ENCODE data around the gene TTI1. TPM values are rescaled to one million over a fixed set of nuclear protein-coding genes. Genes with fewer than 3 reads are reported as not detected.

The TTI1 gene
- total and polyA plus RNA-seq, 9 of the 15 experiments (the other 6 are each of a cell fraction or from before 2014, with no cell fraction given): 9.8 to 55.1 (median 39.4) TPM

- intact Hi-C loops (cut with micrococcal nuclease): no loop called here
- CTCF ChIA-PET (ENCODE audit: low intra/inter-chr PET ratio): no interaction called here
- H3K27ac ChIP-seq (ENCODE audit: extremely low read depth, low read depth, low read length): no peak overlapping the region
- in situ Hi-C loops (cut with MboI): no loop called here
- no peaks in the 10 kb centered on the region for H3K9me1 ChIP-seq (ENCODE audit: control insufficient read depth, insufficient read depth, low read length)
- no TSS peak for BruUV-seq (replicated peaks)
- ATAC-seq (no peak), FAIRE-seq (no peak), DNase-seq (ENCODE audit: extremely low read depth in 1 of 4, low spot score in 3 of 4) (no peak)
- 100% methylated on average over 7 of the region's 7 CpGs for WGBS (ENCODE audit: insufficient coverage, low coverage, missing lambda C conversion rate)
- H3K79me2 ChIP-seq (ENCODE audit: control insufficient read depth, insufficient read depth, low read length): no peaks in the 10 kb centered on the region
- no peaks in the 10 kb centered on the region for H3K27me3 ChIP-seq (ENCODE audit: control insufficient read depth in 2 of 2, insufficient read depth in 2 of 2, low read length in 2 of 2)
- no peak overlapping the region for H2AFZ ChIP-seq (ENCODE audit: low read depth, low read length)
- no peak overlapping the region for H3K4me3 ChIP-seq
- TF ChIP-seq HES1 (IDR thresholded peaks at IDR 0.05; ENCODE audit: low read depth) (no peak), IRF1 (CRISPR knock-in tag; IDR thresholded peaks at IDR 0.05; ENCODE audit: borderline replicate concordance) (no peak), NR2C1 (IDR thresholded peaks at IDR 0.05) (no peak), NR2C1 (tag; IDR thresholded peaks at IDR 0.05) (no peak), PKNOX1 (IDR thresholded peaks at IDR 0.05) (no peak), SLC30A9 (CRISPR knock-in tag; IDR thresholded peaks at IDR 0.05) (no peak), ZEB2 (IDR thresholded peaks at IDR 0.05) (no peak), PHF20 (IDR thresholded peaks at IDR 0.05; ENCODE audit: partially characterized antibody) (no peak), TCF7L2 (IDR thresholded peaks at IDR 0.05; ENCODE audit: low read depth, low read length) (no peak), U2AF1 (optimal IDR thresholded peaks at IDR 0.05; ENCODE audit: low read depth, low read length) (no peak), NKRF (IDR thresholded peaks at IDR 0.05; ENCODE audit: borderline replicate concordance) (no peak), ZBTB8A (IDR thresholded peaks at IDR 0.05; ENCODE audit: partially characterized antibody) (no peak), ZNF282 (CRISPR knock-in tag; IDR thresholded peaks at IDR 0.05) (no peak), RFX5 (IDR thresholded peaks at IDR 0.05; ENCODE audit: low read depth, low read length) (no peak), CEBPB (tag; IDR thresholded peaks at IDR 0.05) (no peak), MXI1 (IDR thresholded peaks at IDR 0.05; ENCODE audit: low read depth, low read length) (no peak), FOXJ3 (CRISPR knock-in tag; IDR thresholded peaks at IDR 0.05) (no peak), PRMT5 (CRISPR knock-in tag; IDR thresholded peaks at IDR 0.05) (no peak)
- H3K9me3 ChIP-seq (replicated peaks; ENCODE audit: control insufficient read depth, insufficient read depth, low read depth, low read length): no peaks in the 10 kb centered on the region
- H3K4me2 ChIP-seq (ENCODE audit: insufficient read depth, low read length): no peak overlapping the region
- no peak overlapping the region for H3K9ac ChIP-seq (ENCODE audit: insufficient read depth in 1 of 2, low read depth in 2 of 2, low read length in 2 of 2)
- peaks cover 98% of the 10 kb centered on the region for H3K36me3 ChIP-seq (ENCODE audit: control insufficient read depth, insufficient read depth, low read length)
- H4K20me1 ChIP-seq (replicated peaks; ENCODE audit: control insufficient read depth, insufficient read depth, low read length): no peaks in the 10 kb centered on the region; the same call in 1 of the 2 replicates
- POLR2A ChIA-PET: interaction anchor here (1.5 kb wide), 1 partner anchor 18 kb away, joined by 3 read pairs; no protein-coding TSS in a partner anchor
- H3K4me1 ChIP-seq (replicated peaks in 1 of 2; ENCODE audit: control insufficient read depth in 2 of 2, insufficient read depth in 2 of 2, low read length in 2 of 2): no peaks in the 10 kb centered on the region
Observed at GRCh38 chr20:38063911-38064530, 30.8 kb upstream of the TTI1 start.
